Measurements from ENCODE around the gene SRSF7. TPM values are rescaled to one million over a fixed set of nuclear protein-coding genes. Genes with fewer than 3 reads are reported as not detected.

Gene SRSF7
- total RNA-seq, 1 donor = 126 TPM

GRCh38 chr2:38747819-38748218, 3.3 kb downstream of the SRSF7 start:
- DNase-seq (ENCODE audit: low read depth) = no peak
- no peak for TF ChIP-seq CTCF (IDR thresholded peaks at IDR 0.05; ENCODE audit: insufficient read depth, low read length)
- no peak overlapping the region for H3K4me3 ChIP-seq (ENCODE audit: low read depth, low read length)

DNA sequence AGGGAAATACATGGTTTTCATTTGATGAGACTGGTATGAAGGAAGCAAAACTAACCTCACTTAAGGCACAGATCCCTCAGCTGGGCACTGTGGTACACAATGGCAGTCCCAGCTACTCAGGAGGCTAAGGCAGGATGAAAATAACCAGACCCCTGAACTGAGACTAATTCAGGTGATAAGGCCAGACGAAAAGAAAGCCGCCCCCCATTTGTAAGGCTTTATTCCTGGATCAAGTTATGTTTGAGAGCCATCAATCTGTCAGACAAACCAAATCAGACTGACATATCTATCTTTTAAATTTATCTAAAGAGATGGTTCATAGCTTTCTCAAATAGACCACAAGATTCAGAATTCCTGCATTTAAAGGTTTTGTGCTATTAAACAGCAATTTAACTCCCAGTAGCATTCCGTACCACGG, 4.1 kb downstream of the SRSF7 start:
- no peak overlapping the region for H3K4me3 ChIP-seq (ENCODE audit: low read depth, low read length)
- no peak for TF ChIP-seq CTCF (IDR thresholded peaks at IDR 0.05; ENCODE audit: insufficient read depth, low read length)
- DNase-seq (ENCODE audit: low read depth) = no peak

GRCh38 chr2:38745267-38745666, 5.9 kb downstream of the SRSF7 start:
- H3K4me3 ChIP-seq (ENCODE audit: low read depth, low read length) = no peak overlapping the region
- DNase-seq (ENCODE audit: low read depth) = no peak
- no peak for TF ChIP-seq CTCF (IDR thresholded peaks at IDR 0.05; ENCODE audit: insufficient read depth, low read length)

DNA sequence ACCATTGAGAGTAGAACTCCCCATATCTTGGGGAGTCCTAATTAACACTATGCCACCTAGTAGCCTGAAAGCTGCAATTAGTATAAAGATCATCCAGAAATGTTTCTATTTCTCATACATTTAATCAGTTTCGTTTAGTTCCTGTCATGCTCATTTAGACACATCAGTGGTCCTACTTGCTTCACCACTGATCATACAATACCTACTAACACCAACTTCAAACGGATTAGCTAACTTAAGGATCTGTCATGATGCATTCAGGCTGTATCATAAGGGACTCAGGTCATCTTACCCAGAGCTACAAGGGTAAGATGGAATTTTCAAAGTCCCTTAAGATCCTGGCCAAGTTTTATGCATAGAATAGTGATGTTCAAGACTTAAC, 6.8 kb downstream of the SRSF7 start:
- DNase-seq (ENCODE audit: low read depth) = no peak
- no peak for TF ChIP-seq CTCF (IDR thresholded peaks at IDR 0.05; ENCODE audit: insufficient read depth, low read length)
- no peak overlapping the region for H3K4me3 ChIP-seq (ENCODE audit: low read depth, low read length)

DNA sequence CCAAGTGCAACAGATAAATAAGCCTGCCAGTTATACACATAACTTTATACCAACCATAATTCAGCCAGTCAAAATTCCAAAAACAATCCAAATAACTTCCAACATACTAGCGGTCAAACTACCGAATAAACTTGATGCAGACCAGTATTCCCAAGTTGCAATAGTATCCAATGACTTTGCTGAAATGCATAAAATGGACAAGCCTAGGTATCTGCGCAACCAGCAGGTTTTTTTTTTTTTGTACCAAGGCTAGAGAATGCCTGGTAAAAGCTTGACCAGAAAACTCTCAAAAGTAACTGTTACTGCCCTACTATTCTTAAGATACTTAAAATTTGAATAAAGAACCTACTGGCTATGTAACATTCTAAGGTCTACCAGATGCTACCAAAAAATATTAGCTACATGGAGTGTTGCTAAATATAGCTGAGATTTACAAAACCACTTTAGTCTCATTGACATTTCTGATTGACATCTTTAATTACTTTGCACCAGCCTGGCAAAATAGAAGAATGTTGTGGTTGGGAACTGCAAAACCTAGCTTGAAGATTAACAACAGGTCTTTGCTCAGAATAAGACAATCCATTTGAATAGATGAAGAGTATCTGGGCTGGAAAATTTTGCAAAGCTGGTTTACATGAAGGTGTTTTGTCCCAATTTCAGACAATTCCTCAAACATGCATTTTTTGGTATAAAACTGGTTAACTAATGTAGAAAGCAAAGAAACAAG, 7.3 kb downstream of the SRSF7 start:
- DNase-seq (ENCODE audit: low read depth) = no peak
- H3K4me3 ChIP-seq (ENCODE audit: low read depth, low read length) = no peak overlapping the region
- TF ChIP-seq CTCF (IDR thresholded peaks at IDR 0.05; ENCODE audit: insufficient read depth, low read length) = no peak

DNA sequence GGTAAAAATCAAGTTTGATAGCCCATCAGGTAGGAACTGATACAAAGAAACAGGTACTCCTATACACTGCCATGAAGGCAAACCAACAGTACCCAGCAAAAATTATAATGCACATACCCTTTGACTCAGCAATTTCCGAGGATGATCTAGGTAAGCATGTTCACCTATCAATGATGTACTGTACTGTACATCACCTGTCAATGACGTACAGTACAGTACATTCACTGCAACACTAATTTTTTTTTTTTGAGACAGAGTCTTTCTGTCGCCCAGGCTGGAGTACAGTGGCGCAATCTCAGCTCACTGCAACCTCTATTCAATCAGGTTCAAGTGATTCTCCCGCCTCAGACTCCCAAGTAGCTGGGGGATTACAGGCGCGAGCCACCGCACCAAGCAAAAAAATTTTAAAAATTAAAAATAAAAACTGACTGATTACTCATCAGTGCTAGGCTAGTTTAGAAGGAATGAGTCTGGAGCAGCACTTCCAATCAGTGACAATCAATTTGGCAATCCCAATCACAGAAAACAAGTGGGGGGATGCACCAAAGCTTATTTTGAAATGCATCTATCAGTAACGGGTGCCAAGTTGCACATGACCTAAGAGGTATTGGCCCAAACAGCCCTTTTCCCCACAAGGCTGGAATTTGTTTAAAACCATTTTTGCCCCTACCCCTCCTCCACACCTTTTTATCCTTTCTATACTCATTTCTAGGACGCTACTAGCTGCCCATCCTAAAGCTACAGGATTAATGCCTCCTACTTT, 8.2 kb downstream of the SRSF7 start:
- H3K4me3 ChIP-seq (ENCODE audit: low read depth, low read length) = no peak overlapping the region
- no peak for DNase-seq (ENCODE audit: low read depth)
- no peak for TF ChIP-seq CTCF (IDR thresholded peaks at IDR 0.05; ENCODE audit: insufficient read depth, low read length)
